ENCODE data around the gene PLA2G5. TPM values are rescaled to one million over a fixed set of nuclear protein-coding genes. Genes with fewer than 3 reads are reported as not detected.
A peak's percentile ranks its signal among the peaks of the same experiment; 100 is the strongest.

Gene PLA2G5
- total and polyA plus RNA-seq, 2 of the 13 experiments (the other 11 are each of a cell fraction or from before 2014, with no cell fraction given), result not detected

GRCh38 chr1:20080441-20081352, 10.7 kb downstream of the PLA2G5 start:
- CTCF ChIA-PET (ENCODE audit: low intra/inter-chr PET ratio, low total read pairs), result no interaction called here
- DNase-seq (ENCODE audit: low spot score), result no peak
- TF ChIP-seq ZNF142 (CRISPR knock-in tag; IDR thresholded peaks at IDR 0.05) (no peak), ZNF326 (CRISPR knock-in tag; IDR thresholded peaks at IDR 0.05; ENCODE audit: borderline replicate concordance) (no peak), RARA (CRISPR knock-in tag; IDR thresholded peaks at IDR 0.05) (peak; percentile 21; the same call in 1 of the 2 replicates), TBL1XR1 (IDR thresholded peaks at IDR 0.05; ENCODE audit: borderline replicate concordance, low read length, partially characterized antibody) (no peak), ZNF225 (CRISPR knock-in tag; IDR thresholded peaks at IDR 0.05) (no peak), BCL6 (CRISPR knock-in tag; IDR thresholded peaks at IDR 0.05) (0 out of 2 replicates have a peak, but pooled peaks have one; percentile 21), ZFP36L2 (CRISPR knock-in tag; IDR thresholded peaks at IDR 0.05) (no peak)
- H3K27me3 ChIP-seq (ENCODE audit: control insufficient read depth in 1 of 2, insufficient read depth in 2 of 2, low read length in 2 of 2), result peaks cover 2 to 25% of the 10 kb centered on the region in 2 experiments
- H3K9ac ChIP-seq (ENCODE audit: insufficient read depth, low read depth, low read length), result no peak overlapping the region
- ATAC-seq, result no peak
- no peak overlapping the region for H3K27ac ChIP-seq (ENCODE audit: extremely low read length, insufficient read depth, low read length)
- no peak overlapping the region for H3K4me2 ChIP-seq (ENCODE audit: low read depth, low read length)
- BruUV-seq (replicated peaks), result no TSS peak
- in situ Hi-C loops (cut with HindIII; ENCODE audit: extremely low pct_ligation_motif_present, low pct_unique_long_range_greater_than_20kb) (no loop called here), intact Hi-C loops (cut with micrococcal nuclease; ENCODE audit: unreplicated experiment) (no loop called here)
- H4K20me1 ChIP-seq (ENCODE audit: insufficient read depth, low read length), result no peaks in the 10 kb centered on the region
- POLR2A ChIA-PET, result no interaction called here
- peaks cover 6% of the 10 kb centered on the region; the same call in 1 of the 2 replicates for H3K9me3 ChIP-seq (ENCODE audit: low read length)
- 50% methylated on average over 16 of the region's 20 CpGs for WGBS (ENCODE audit: low lambda C conversion rate)
- no peak for FAIRE-seq
- H3K79me2 ChIP-seq (ENCODE audit: insufficient read depth, low read length), result no peaks in the 10 kb centered on the region
- peaks cover 30% of the 10 kb centered on the region for H3K4me1 ChIP-seq (ENCODE audit: insufficient read depth, low read length)
- no peaks in the 10 kb centered on the region for H3K36me3 ChIP-seq (replicated peaks in 1 of 2; ENCODE audit: control insufficient read depth in 1 of 2, insufficient read depth in 2 of 2, low read length in 2 of 2)
- H3K4me3 ChIP-seq (replicated peaks in 1 of 3; ENCODE audit: insufficient read depth in 1 of 3, low read depth in 2 of 3, low read length in 3 of 3), result no peak overlapping the region
- no peak overlapping the region for H2AFZ ChIP-seq (ENCODE audit: low read length)
